Muscle of leg (tissue), 9 donors: ENCODE results near the gene ZNF692. TPM values are rescaled to one million over a fixed set of nuclear protein-coding genes. Genes with fewer than 3 reads are reported as not detected.

Source experiments
- polyA plus RNA-seq, 8 donors: library from polyadenylated mRNA; unstranded; fragments of 120-200 nt; gene quantifications; one replicate each; pipeline versions ENCODE4 v1.2.1 to v1.2.3, GENCODE V29; 2013; ENCODE audit warnings: inconsistent platforms in 1 of 8, low replicate concordance in 1 of 8; ENCODE audit not compliant: insufficient read length in 8 of 8, insufficient read depth in 1 of 8
- total RNA-seq: library from RNA; stranded (reverse); fragments of 120-200 nt; gene quantifications from one replicate; pipeline ENCODE4 v1.2.4, GENCODE V29; 2013

ZNF692 gene
- total and polyA plus RNA-seq, 9 donors, result 18.8 to 42.8 (median 32.1) TPM

Other genes starting within 250 kb of the ZNF692 start
- not detected for gene OR2T11, start 224.0 kb downstream of the ZNF692 start, total RNA-seq
- gene OR2T11, start 224.0 kb downstream of the ZNF692 start, polyA plus RNA-seq, result not detected
- not detected for gene OR2T35, start 213.8 kb downstream of the ZNF692 start, total RNA-seq
- under 1 TPM in 1 of 8 donors, not detected in 7; 0.27 TPM for gene OR2T35, start 213.8 kb downstream of the ZNF692 start, polyA plus RNA-seq
- gene OR2T27, start 203.6 kb downstream of the ZNF692 start, total RNA-seq, result not detected
- not detected for gene OR2T27, start 203.6 kb downstream of the ZNF692 start, polyA plus RNA-seq
- not detected for gene OR14I1, start 156.3 kb downstream of the ZNF692 start, total RNA-seq
- gene OR14I1, start 156.3 kb downstream of the ZNF692 start, polyA plus RNA-seq, result not detected
- not detected for gene LYPD8, start 103.3 kb downstream of the ZNF692 start, total RNA-seq
- gene LYPD8, start 103.3 kb downstream of the ZNF692 start, polyA plus RNA-seq, result not detected
- 17.2 TPM for gene SH3BP5L, start 33.2 kb downstream of the ZNF692 start, total RNA-seq
- gene SH3BP5L, start 33.2 kb downstream of the ZNF692 start, polyA plus RNA-seq, result 10 to 100 TPM; 17.5 to 22.2 (median 20.2) TPM
- 13.3 TPM for gene ZNF672, start 20.9 kb downstream of the ZNF692 start, total RNA-seq
- 10 to 100 TPM; 16.4 to 20.7 (median 18.5) TPM for gene ZNF672, start 20.9 kb downstream of the ZNF692 start, polyA plus RNA-seq
- gene PGBD2, start 47.1 kb upstream of the ZNF692 start, total RNA-seq, result 5.4 TPM
- 1 to 10 TPM; 4.2 to 6.0 (median 4.8) TPM for gene PGBD2, start 47.1 kb upstream of the ZNF692 start, polyA plus RNA-seq